MV-4-11 (cell line): ENCODE data around the gene F12.

Experiments
- DNase-seq: peaks from one replicate; lab custom pipeline; 2025; lab: John Stamatoyannopoulos, UW

The F12 gene

DNA sequence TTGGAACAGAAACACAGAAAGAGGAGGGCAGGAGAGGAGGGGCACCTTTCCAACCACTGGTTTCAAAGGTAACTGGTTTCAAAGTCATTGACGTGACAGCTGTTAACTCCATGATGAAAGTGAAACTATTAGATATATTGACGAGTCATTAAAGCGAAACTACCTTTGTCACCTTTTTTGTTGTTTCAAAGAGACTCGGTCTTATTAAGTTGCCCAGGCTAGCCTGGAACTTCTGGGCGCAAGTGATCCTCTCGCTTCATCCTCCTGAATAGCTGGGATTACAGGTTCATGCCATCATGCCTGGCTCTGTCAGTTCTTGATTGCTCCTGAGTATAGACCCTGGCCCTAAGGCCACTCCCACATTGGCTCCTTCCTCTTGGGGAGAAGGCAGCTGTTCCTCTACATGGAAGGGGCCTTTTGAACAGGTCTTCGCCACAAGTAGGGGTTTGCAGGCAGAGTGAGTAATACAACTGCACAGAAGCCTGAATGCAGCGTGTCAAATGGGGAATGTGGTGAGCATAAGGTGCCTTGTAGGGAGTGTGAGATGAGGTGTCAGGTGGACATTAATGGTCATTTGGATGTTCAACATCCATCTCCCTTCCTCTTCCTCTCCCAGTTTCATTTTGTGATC, 3.4 kb upstream of the F12 start:
- DNase-seq = no peak

DNA sequence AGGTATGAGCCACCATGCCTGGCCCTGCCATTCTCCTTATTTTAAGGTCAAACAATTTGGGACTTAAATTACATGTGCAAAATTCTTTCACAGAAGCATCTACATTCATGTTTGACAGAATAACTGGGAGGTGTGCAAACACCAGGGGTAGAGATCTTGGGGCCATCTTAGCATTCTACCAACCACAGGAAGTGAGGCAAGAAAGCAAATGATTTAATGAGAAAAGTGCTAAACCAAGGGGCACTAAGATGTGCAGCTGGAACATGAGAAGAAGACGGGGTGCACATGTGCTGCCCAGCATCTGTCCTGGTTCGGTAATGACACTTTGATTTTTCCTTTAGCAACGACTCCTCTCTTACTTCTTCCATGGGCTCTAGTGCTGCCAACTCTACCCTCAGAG, 1.2 kb upstream of the F12 start:
- peak; percentile 30 for DNase-seq

DNA sequence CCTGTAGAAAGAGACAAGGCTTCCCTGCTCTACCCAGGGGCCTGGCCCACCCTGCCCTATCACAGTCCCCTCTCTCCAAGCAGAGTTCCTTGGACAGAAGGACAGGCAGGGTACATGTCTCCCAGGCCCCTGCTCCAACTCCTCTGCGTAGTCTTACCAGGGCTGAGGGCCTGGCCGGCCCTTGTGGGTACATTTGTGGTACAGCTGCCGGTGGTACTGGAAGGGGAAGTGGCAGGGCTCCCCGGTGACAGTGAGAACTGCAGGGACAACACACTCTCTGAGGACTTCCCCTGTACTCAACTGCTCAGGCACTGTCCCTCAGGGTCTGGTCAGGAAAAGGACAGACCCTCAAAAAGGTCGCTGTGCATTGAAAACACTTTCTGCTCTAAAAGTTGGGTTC, 3.6 kb downstream of the F12 start:
- peak; percentile 87 for DNase-seq

DNA sequence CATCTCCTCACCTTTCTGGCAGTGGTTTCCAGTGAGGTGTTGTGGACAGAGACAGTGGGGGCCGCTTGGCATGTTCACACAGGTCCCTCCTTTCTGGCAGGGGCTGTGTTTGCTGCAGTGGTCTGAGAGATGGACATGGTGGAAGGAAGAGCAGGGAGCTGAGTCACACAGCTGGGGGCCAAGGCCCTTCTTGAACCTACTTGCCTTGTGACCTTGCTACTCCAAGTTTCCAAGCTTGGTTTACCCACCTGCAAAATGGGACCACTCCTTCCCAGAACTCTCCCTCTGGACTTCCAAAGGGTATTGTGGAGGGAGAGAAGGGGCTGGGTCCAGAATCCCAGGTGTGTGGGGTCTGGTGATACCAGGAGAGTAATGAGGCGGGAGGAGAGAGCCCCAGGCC, 4.1 kb downstream of the F12 start:
- DNase-seq = no peak

DNA sequence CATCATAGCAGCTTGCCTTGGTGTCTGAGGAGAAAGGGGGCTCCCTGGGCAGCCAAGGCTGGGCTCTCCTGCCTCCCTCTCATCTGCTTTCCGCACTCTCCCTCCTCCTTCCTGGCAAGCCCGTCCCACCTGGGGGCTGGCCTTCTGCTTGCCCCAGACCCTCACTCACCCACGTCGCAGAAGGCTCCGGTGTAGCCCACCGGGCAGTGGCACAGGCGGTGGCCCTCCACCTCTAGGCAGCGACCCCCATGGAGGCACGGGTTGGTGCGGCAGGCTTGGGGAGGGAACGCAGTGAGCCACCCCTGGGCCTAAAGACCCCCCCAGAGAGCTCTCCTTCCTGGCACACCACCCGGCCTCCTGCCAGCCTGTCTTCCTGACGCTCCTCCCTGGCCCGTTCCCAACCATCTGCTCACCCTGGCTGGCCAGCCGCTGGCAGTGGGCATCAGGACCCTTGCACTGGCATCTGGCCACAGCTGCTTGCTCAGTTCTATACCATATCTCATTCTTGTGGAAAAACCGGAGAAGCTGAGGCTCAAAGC, 4.7 kb downstream of the F12 start:
- DNase-seq = no peak

DNA sequence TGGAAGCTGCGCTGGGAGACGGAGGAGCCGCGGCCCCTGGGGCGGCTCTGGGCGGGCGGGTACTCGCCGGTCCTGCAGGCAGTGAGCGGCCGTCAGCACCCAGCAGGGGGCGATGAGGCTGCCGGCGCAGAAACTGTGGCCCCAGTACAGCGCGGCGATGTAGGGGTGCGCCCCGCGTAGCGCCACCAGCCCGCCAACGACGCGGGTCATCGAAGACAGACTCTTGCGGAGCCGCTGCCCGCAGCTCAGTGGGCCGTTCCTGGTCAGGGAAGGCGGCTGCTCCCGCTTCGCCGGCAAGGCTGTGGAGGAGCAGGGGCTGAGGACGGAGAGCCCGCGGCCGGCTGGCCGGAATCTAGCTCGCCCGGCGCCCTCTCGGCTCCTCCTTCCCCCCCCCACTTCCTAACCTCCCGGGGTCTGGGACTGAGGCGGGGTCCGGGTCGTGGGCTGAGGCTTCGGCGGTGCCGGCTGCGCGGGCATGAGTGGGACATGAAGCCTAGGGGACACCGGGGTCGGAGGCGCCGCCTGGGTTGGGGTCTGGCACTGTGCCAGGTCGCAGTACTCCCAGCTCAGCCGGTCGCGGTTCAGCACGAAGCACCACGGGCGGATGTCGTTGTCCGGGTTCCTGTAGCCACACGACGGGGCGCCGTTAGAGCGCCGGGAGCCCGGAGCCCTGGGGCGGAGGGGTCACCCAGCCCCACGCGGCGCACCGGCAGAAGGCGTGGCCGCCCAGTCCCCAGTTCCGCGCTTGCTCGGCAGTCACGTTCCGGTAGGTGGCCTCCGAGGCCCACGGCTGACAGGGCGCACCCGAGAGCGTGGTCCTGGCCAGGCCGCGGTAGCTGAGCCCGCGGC, 5.3 kb downstream of the F12 start:
- DNase-seq = peak; percentile 79

DNA sequence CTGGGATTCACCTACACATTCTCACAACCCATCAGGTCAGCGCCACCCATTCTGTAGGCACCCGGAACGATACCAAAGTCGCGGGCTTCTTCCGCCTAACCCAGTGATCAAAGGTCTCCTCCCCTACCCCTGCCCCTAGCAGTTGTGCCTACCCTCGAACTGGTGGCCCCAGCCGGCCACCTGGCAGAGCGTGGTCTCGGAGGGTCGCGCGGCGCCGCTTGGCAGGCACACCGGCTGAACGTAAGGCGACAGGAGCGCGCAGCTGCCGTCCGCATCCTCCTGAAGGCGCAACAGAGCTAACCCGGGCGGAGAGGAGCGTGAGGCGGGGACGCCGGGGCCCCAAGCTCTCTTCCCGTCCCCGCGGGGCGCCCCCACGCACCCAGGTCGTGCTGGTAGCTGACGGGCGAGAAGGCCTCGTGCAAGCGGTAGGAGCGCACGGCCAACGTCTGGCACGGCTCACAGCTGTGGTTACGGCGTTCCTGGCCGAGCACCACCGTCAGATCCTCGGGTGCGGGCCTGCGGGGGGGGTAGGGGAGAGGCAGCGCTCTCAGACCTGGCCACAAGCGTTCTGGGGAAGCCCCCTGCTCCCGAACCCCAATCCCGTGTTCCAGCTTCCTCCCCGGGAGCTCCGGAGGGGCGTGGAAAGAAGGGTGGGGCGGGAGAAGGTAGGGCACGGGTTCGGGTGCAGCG, 6.1 kb downstream of the F12 start:
- DNase-seq = no peak

DNA sequence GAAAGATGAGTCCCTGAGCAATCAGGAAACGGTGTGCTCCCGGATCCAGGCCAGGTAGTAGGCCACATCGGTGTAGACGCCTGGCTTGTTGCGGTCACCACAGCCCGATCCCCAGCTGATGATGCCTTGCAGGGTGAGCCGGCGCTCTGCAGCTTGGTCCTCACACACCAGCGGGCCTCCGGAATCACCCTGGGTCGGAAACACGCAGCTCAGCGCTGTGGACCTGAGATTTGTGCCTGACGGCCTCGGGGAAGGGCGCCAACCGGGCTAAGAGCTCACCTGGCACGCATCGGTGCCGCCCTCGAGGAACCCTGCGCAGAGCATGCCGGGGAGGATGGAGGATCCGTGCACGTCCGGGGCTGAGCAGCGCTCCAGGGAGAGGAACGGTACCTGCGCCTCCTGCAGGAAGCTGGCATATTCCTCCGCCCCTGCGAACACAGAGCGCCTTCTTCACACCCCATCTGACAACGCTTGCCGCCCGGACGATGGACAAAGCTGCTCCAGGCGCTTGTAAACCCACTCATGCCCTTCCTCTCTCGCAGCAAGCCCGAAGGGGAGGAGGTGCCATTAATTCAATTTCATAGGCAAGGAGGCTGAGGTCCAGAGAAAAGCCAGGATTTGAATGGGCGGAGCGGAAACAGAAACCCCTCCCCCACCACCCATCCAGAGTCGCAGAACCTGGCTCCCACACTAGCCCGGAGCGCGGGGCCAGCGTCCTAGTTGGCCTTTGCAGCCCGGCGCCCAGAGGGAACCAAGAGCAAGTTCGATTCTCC, 6.9 kb downstream of the F12 start:
- peak; percentile 10 for DNase-seq

DNA sequence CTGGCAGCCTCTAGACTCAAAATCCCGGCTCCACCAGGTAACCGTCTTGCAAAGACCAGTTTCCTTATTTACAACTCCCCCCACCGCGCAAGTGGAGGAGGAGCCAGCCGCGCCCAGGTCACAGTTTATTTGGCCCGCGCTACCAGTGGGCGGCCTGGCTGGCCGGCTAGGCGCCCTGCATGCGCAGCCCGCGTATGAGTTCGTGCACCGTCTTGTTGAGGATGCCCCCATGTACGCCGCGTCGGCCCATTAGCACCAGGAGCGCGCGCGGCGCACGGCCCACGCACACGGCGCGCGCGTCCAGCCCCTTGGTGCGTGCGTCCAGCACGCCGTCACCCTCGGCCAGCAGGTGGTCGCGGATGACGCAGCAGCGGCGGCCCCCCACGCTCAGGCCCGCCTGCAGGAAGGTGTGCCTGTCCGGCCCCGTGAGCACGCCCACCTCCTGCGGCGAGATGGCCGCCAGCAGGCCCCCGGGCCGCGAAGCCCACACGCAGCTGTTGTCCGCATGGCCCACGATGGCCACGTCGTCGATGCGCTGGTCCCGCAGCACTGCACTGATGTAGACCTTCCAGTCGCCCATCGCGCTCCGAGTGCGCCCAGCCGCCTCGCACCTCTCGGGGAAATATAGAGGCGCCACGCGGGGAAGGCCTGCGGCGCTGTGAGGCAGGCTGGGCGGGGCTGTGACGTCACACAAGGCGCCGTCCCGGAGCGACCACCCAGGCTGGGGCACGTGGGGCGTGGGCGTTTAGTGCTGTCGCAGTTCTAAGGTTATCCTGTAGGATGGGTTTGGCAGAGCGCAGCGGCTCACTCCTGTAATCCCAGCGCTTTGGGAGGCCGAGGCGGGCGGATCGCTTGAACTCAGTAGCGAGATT, 9.1 kb downstream of the F12 start, which contains the start of gene PFN3:
Gene PFN3 (minus strand): TSS at position 665 of the 872 bp plus-strand sequence. CDS start 85 bp downstream, at position 580.
- no peak for DNase-seq

DNA sequence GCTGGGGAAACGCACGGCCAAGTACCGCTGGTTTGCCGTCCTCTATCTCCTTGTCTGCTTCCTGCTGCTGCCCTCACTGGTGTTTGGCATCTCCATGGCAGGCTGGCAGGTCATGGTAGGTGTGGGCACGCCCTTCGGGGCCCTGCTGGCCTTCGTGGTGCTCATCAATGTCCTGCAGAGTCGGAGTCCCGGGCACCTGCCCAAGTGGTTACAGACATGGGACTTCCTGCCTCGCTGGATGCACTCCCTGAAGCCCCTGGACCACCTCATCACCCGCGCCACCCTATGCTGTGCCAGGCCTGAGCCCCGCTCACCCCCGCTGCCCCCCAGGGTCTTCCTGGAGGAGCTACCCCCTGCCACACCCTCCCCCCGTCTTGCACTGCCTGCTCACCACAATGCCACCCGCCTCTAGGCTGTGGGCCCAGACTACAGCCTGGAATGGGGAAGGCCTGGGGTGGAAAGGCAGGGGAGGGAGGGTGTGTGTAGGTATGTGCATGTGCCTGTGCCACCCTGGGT, 11.4 kb downstream of the F12 start:
- no peak for DNase-seq

DNA sequence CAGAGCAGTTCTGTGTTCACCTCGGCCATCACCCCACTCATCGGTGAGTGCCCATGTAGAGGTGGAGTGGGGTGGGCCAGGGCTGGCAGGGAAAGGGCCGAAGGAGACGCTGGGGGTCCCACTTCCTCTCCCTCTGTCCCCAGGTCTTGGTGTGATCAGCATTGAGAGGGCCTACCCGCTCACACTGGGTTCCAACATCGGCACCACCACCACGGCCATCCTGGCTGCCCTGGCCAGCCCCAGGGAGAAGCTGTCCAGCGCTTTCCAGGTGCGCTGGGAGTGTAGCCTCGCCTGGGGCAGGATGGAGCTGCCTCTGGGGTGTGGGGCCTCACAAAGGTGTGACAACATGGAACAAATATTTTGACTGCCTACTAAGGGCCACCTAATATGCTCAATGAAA, 12.6 kb downstream of the F12 start:
- no peak for DNase-seq

DNA sequence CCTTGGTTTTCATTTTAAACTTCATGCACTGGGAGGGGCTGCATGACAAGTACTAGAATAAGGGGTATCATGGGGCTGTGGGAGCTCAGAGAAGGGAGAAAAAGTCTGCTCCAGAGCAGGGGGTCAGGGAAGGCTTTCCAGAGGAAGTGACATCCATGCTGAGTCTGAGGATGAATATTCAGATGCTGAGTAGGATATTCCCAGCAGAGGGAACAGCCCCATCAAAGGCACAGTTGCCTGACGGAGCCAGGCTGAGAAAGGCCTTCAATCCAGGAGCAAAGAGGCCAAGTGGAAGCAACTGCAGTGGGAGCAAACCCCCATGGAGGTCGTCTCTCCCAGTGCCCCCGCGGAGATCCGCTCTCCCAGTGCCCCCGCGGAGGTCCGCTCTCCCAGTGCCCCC, 13.3 kb downstream of the F12 start:
- no peak for DNase-seq

DNA sequence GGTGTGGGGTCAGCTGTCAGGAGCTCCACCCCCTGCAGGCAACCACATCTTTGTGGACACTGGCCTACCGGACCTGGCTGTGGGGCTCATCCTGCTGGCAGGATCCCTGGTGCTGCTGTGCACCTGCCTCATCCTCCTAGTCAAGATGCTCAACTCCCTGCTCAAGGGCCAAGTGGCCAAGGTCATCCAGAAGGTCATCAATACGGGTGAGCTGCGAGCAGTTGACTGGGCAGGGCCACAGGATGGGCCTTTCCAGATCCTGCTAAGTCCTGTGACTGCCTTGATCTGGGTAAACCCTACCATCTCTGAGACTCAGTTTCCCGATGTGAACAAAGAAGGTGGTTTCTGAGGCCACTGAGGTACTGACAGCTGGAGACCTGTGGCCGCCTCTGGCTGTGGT, 15.4 kb downstream of the F12 start:
- no peak for DNase-seq

DNA sequence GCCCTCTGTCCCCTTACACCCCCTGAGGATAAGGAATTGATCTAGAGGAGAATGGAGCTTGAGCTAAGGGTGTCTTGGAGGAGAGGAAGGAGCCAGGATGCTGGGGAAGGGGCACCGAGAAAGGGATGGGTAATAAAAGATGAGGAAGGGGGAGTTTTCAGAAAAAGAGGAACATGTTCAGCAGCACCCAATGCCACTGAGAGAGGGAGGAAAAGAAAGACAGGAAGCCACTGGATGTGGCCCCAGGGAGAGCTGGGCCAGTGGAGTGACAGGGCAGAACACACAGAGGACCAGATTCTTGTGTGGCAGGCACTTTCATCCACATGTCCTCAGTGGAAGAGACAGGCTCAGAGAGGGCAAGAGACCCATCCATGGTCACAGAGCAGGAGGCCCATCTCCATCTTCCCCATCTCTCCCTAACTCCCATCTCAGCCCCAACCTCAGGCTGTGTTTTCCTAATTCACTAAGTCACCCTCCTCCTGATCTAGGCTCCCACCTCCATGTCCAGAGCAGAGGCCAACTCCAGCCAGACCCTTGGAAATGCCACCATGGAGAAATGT, 16.1 kb downstream of the F12 start:
- DNase-seq = peak; percentile 62

DNA sequence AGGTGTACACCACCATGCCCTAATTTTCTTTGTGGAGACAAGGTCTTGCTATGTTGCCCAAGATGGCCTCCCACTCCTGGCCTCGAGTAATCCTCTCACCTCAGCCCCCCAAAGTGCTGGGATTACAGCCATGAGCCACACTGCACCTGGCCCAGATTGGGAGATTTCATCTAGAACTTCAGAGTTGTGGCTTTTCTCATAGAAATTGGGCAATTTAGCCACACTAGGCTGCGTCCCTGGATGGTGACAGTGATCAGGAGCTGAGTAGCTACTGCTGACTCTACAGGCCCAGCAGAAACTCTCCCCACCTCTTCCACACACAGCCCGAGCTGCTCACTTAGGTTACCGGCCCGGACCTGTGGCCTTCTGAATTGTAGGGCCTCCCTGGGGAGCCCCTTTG, 16.6 kb downstream of the F12 start:
- DNase-seq = peak; percentile 28

DNA sequence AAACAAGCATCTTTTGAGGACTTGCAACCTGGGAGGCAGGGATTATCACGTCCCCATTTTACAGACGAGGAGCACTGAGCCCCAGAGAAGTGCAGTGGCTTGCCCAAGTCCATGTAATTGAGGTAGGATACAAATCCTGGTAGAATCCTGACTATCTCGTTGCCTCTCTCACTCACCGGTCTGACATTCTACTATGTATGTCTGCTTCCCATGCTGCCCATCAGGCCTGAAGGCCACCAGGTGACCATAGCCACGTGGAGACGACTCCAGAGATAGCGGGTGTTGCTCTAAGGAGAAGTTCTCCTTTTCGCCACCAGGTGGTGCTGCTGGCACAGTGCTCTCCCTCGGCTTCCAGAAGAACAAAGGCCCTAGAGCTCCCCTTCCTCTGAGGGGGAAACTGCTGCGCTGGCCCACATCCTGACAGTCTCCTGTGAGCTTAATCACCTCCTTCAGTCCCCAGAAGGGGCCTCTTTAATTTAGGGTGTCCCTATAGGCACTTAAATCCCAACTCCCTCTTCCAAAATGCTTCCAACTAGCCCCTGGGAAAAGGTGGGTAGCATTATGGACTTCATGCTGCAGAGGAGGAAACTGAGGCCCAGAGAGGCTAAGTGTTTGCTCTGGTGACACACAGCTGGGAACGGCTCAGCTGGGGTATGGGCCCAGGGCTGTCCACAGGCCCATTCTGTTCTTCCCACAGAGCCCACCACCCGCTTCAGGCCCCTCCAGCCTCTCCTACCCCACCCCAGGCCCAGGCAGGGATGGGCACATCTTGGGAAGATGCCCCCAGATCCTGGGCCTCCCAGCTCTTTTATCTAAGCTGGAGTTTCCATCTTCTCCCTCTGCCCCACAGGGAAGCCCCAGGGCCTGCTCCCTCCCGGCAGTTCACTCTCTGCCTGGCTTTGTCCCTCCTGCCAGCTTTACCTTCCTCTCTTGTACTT, 18.7 kb downstream of the F12 start:
- DNase-seq = peak; percentile 78

DNA sequence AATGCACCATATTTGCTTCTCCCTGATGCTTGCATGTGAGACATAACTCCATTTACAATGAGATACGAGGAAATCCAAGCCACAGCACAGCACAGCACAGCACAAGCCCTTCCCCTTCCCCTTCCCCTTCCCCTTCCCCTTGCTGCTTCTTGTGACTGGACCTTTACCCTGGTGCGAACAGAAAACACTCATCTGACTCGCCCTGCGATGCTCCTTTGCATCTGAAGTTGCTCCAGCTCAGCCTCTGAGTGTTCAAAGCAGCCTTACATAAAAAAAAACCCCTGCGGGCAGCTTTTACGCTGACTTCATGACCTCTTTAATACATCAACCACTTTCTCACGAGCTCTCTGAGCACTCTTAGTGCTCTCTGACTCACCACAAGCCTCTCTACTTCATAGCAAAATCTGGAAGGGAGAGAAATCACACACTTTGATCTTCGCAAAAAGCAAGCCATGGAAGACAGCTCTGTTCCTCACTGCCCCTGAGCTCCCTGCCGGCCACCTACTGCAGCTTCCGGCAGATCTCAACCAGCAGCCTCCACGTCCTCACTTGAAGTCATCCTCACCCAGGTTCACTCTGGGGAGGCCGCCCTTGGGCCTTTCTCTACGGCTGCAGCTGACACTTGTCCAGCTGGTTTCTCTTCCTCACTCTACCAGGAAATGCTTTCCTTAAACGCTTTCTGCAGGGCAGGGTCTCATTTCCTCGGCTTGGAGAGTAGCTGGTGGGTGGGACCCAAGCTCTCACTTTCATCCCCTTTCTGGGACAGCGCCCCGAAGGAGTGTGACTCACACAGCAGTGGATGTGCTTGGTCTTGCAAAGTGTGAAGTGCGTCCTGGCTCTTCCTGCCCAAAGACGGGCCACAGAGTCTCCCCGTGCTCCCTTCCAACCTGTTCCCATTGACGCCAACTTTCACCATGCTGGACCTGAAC, 19.9 kb downstream of the F12 start:
- peak; percentile 94 for DNase-seq

DNA sequence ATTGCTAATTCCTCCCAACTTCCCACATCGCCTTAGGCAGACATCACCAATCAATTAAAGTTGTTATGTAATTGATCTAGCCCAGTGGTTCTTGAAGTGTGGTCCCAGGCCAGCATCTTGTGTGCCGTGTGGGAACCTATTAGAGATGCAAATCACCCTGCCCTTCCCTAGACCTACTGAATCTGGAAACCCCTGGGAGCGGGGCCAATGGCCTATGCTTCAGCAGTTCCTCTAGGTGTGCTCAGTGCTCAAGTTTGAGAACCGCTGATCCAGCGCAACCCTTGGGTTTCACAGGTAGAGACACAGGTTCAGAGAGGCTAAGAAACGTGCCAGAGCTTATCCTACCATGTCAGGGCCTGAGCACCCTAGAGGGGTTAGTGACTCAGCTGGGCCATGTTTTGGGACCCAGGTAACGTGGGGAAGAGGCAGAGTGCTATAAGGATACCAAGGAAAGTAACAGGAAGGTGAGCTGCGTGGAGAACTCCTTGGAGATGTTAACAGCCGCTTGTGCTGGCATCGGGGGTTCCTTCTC, 20.8 kb downstream of the F12 start:
- no peak for DNase-seq
